Hepatocyte (in vitro differentiated cells): ENCODE results near the gene ATOX1. TPM values are rescaled to one million over a fixed set of nuclear protein-coding genes. Genes with fewer than 3 reads are reported as not detected.
"Not testable (repeated sequence)": the region's sequence is repeated elsewhere in the genome, so short reads cannot be mapped to it uniquely, and the experiment has no call there.

ENCODE experiments used
- DNase-seq: peaks from one replicate; pipeline ENCODE4 v3.0.0-alpha.2; 2016; ENCODE audit warnings: low spot score
- H2AFZ ChIP-seq: fragments of 200-600 bp; sonication (generic); 2 replicates; pipeline ENCODE4 v1.6.0; 2016; ENCODE audit warnings: antibody characterized with exemption, mild to moderate bottlenecking
- H3K27ac ChIP-seq: fragments of 200-600 bp; sonication (generic); 2 replicates; pipeline ENCODE4 v1.5.1; 2016; ENCODE audit warnings: mild to moderate bottlenecking
- H3K27me3 ChIP-seq: fragments of 200-600 bp; sonication (generic); 2 replicates; pipeline ENCODE4 v1.6.1; 2016
- H3K36me3 ChIP-seq: fragments of 200-600 bp; sonication (generic); replicated peaks from 2 replicates; pipeline ENCODE4 v1.5.1; 2016; ENCODE audit warnings: low read depth; ENCODE audit not compliant: insufficient read depth
- H3K4me1 ChIP-seq: fragments of 200-600 bp; sonication (generic); 2 replicates; pipeline ENCODE4 v1.5.1; 2016; ENCODE audit warnings: mild to moderate bottlenecking, moderate library complexity; ENCODE audit not compliant: insufficient read depth
- H3K4me2 ChIP-seq: fragments of 200-600 bp; sonication (generic); 2 replicates; pipeline ENCODE4 v1.6.0; 2016
- H3K4me3 ChIP-seq: fragments of 200-600 bp; sonication (generic); 2 replicates; pipeline ENCODE4 v1.5.1; 2016; ENCODE audit warnings: mild to moderate bottlenecking
- H3K79me2 ChIP-seq: fragments of 200-600 bp; sonication (generic); 2 replicates; pipeline ENCODE4 v1.6.0; 2017; ENCODE audit warnings: mild to moderate bottlenecking
- H3K9me2 ChIP-seq: fragments of 200-600 bp; sonication (generic); replicated peaks from 2 replicates; pipeline ENCODE4 v1.6.0; 2017; ENCODE audit warnings: mild to moderate bottlenecking; ENCODE audit not compliant: insufficient read depth
- H3K9me3 ChIP-seq: fragments of 200-600 bp; sonication (generic); 2 replicates; pipeline ENCODE4 v1.5.1; 2016; ENCODE audit warnings: low read depth, mild to moderate bottlenecking
- H4K20me1 ChIP-seq: fragments of 200-600 bp; sonication (generic); 2 replicates; pipeline ENCODE4 v1.6.0; 2016; ENCODE audit warnings: mild to moderate bottlenecking; ENCODE audit not compliant: insufficient read depth, poor library complexity, severe bottlenecking
- CTCF ChIP-seq: fragments of 200-600 bp; sonication (generic); IDR thresholded peaks from 2 replicates; pipeline ENCODE4 v1.5.1; 2016; ENCODE audit warnings: antibody characterized with exemption, mild to moderate bottlenecking; ENCODE audit not compliant: poor library complexity
- EZH2 ChIP-seq: fragments of 200-600 bp; sonication (generic); IDR thresholded peaks from 2 replicates; pipeline ENCODE4 v1.6.1; 2016; ENCODE audit warnings: antibody characterized with exemption, mild to moderate bottlenecking, borderline replicate concordance
- EZH2phosphoT487 ChIP-seq: fragments of 200-600 bp; sonication (generic); IDR thresholded peaks from one replicate; pipeline ENCODE4 v1.6.1; 2018; ENCODE audit warnings: antibody characterized with exemption, mild to moderate bottlenecking, low read depth, moderate library complexity; ENCODE audit not compliant: unreplicated experiment, severe bottlenecking
- WGBS: methylation state at CpG from one replicate; pipeline ENCODE4 v1.1.6; 2016; ENCODE audit warnings: low lambda C conversion rate; ENCODE audit errors: missing lambda C conversion rate; 5-methylcytosine and 5-hydroxymethylcytosine counted together
- polyA plus RNA-seq: library from polyadenylated mRNA; unstranded; fragments of >200 nt; fragmentation: Nextera tagmentation; extraction: Ambion mirVana; gene quantifications from 2 replicates; pipeline ENCODE4 v1.2.1, GENCODE V29; 2016
- total RNA-seq: library from RNA; depleted of rRNA; stranded (reverse); fragments of >200 nt; gene quantifications from 2 replicates; pipeline ENCODE4 v1.2.3, GENCODE V29; 2014

ATOX1 gene
- total and polyA plus RNA-seq, 2 experiments from 2014 or later: 112 to 348 TPM

DNA sequence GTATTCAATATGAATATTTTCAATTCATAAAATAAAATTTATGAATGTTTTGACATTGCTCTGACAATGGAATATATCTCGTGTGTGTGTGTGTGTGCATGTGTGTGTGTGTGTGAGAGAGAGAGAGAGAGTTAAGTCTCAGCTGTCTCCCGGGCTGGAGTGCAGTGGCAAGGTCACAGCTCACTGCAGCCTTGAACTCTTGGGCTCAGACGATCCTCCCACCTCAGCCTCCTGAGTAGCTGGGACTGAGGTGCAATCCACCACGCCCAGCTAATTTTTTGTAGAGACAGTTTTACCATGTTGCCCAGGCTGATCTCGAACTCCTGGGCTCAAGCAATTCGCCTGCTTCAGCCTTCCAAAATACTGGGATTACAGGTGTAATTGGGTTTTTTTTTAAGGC is 29.4 kb upstream of the ATOX1 start:
- H3K4me1 ChIP-seq: peaks cover 15% of the 10 kb centered on the region
- H3K79me2 ChIP-seq: peaks cover 90% of the 10 kb centered on the region
- H3K27me3 ChIP-seq: no peaks in the 10 kb centered on the region
- no peak for TF ChIP-seq EZH2
- no peak for TF ChIP-seq EZH2phosphoT487
- no peak for TF ChIP-seq CTCF
- H3K9me3 ChIP-seq: no peaks in the 10 kb centered on the region
- no peak overlapping the region for H3K27ac ChIP-seq
- no peak overlapping the region for H3K4me2 ChIP-seq
- WGBS: 89% methylated on average over 6 of the region's 6 CpGs
- no peak for DNase-seq
- no peaks in the 10 kb centered on the region for H3K36me3 ChIP-seq
- no peak overlapping the region for H2AFZ ChIP-seq
- H3K4me3 ChIP-seq: no peak overlapping the region
- no peaks in the 10 kb centered on the region for H3K9me2 ChIP-seq
- peaks cover 80% of the 10 kb centered on the region for H4K20me1 ChIP-seq

- 93% methylated on average over 4 of the region's 4 CpGs for WGBS
Observed at GRCh38 chr5:151786468-151786867, 28.0 kb upstream of the ATOX1 start.

DNA sequence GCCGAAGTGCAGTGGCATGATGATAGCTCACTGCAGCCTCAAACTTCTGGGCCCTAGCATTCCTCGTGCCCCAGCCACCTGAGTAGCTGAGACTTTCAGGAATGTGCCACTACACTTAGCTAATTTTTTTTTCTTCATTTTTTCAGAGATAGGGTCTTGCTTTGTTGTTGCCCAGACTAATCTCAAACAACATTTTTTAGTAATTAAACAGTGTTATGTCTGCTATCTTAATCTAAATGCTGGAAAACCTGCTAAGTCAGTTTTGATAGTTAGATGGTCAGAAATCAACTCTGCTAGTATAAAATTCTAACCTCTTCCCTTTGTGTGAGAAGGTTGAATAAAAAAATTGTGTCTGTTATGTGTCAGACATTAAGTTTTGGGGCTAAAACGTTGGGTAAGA is 25.7 kb upstream of the ATOX1 start:
- H3K36me3 ChIP-seq: no peaks in the 10 kb centered on the region
- no peak overlapping the region for H3K4me3 ChIP-seq
- TF ChIP-seq EZH2phosphoT487 (no peak), CTCF (no peak), EZH2 (no peak)
- H4K20me1 ChIP-seq: peaks cover 96% of the 10 kb centered on the region
- no peak for DNase-seq
- peaks cover 15% of the 10 kb centered on the region for H3K4me1 ChIP-seq
- no peaks in the 10 kb centered on the region for H3K27me3 ChIP-seq
- no peaks in the 10 kb centered on the region for H3K9me3 ChIP-seq
- no peak overlapping the region for H3K27ac ChIP-seq
- no peak overlapping the region for H3K4me2 ChIP-seq
- H3K79me2 ChIP-seq: peaks cover 99% of the 10 kb centered on the region
- no peak overlapping the region for H2AFZ ChIP-seq
- 69% methylated on average over 3 of the region's 3 CpGs for WGBS
- no peaks in the 10 kb centered on the region for H3K9me2 ChIP-seq

More at GRCh38 chr5:151786468-151786867, 28.0 kb upstream of the ATOX1 start:
- H3K9me2 ChIP-seq: no peaks in the 10 kb centered on the region
- H4K20me1 ChIP-seq: peaks cover 92% of the 10 kb centered on the region
- H2AFZ ChIP-seq: no peak overlapping the region
- peaks cover 92% of the 10 kb centered on the region for H3K79me2 ChIP-seq
- no peak for DNase-seq
- no peaks in the 10 kb centered on the region for H3K27me3 ChIP-seq
- no peak overlapping the region for H3K27ac ChIP-seq
- peaks cover 15% of the 10 kb centered on the region for H3K4me1 ChIP-seq
- no peak overlapping the region for H3K4me3 ChIP-seq
- no peaks in the 10 kb centered on the region for H3K36me3 ChIP-seq
- TF ChIP-seq CTCF (no peak), EZH2phosphoT487 (no peak), EZH2 (no peak)
- no peak overlapping the region for H3K4me2 ChIP-seq
- no peaks in the 10 kb centered on the region for H3K9me3 ChIP-seq

- not testable (repeated sequence) for H2AFZ ChIP-seq, H3K9me2 ChIP-seq, H3K27me3 ChIP-seq, H3K36me3 ChIP-seq, H3K27ac ChIP-seq, DNase-seq, H3K4me3 ChIP-seq, H3K9me3 ChIP-seq, H3K4me2 ChIP-seq
- Histone ChIP-seq H3K4me1 (peaks cover 15% of the 10 kb centered on the region), H3K79me2 (peaks cover 99% of the 10 kb centered on the region), H4K20me1 (peaks cover 96% of the 10 kb centered on the region)
- 94% methylated on average over 16 of the region's 16 CpGs for WGBS
Observed at GRCh38 chr5:151783664-151784063, 25.2 kb upstream of the ATOX1 start.
